Measurements from ENCODE around the gene BRCA2. TPM values are rescaled to one million over a fixed set of nuclear protein-coding genes. Genes with fewer than 3 reads are reported as not detected.

Gene BRCA2
- total and polyA plus RNA-seq, 9 of the 15 experiments (the other 6 are each of a cell fraction or from before 2014, with no cell fraction given) = 4.1 to 17.3 (median 5.8) TPM

DNA sequence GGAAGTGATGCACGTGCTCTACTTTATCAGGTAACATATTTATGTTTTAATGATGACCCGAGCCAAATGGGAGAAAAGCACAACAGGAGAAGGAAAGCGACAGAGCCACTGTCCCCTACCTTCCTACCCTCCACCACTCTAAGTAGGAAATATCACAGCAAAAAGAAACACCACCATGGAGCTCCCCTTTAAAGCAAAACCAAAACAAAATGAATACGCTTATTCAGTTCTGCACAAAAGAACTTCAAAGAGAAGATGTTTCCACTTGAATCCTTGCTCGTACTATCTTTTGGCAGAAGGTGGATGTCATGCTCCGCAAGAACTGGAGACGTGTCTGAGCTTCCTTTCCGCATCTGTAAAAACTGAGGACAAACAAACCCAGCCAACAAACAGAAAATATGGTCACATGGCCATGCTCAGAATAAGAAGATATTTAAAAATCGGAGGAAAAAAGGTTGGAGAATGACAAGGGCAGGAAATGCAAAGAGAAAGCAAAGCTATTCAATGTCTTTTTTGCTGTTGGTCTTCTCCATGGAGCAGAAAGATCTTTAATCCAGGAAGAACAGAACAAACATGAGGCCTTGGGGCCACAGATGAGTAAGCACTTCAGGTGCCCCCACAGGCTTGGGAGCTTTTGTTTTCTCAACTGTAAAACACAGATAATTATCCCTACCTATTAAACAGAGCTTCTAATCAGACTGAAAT, 93.1 kb downstream of the BRCA2 start (continued):
- TF ChIP-seq MGA (IDR thresholded peaks at IDR 0.05) (peak; percentile 29; the same call in 1 of the 2 replicates), SNRNP70 (optimal IDR thresholded peaks at IDR 0.05; ENCODE audit: low read depth, low read length) (no peak), ZNF316 (IDR thresholded peaks at IDR 0.05) (peak; percentile 24; the same call in 1 of the 2 replicates), MEIS2 (IDR thresholded peaks at IDR 0.05; ENCODE audit: partially characterized antibody) (no peak), MAFG (tag; conservative IDR thresholded peaks at IDR 0.05) (0 out of 2 replicates have a peak, but pooled peaks have one; percentile 30), SMAD2 (IDR thresholded peaks at IDR 0.05; ENCODE audit: low read depth, low read length) (no peak)
- TF ChIP-seq, protein P1, sequence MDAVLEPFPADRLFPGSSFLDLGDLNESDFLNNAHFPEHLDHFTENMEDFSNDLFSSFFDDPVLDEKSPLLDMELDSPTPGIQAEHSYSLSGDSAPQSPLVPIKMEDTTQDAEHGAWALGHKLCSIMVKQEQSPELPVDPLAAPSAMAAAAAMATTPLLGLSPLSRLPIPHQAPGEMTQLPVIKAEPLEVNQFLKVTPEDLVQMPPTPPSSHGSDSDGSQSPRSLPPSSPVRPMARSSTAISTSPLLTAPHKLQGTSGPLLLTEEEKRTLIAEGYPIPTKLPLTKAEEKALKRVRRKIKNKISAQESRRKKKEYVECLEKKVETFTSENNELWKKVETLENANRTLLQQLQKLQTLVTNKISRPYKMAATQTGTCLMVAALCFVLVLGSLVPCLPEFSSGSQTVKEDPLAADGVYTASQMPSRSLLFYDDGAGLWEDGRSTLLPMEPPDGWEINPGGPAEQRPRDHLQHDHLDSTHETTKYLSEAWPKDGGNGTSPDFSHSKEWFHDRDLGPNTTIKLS (IDR thresholded peaks at IDR 0.05; ENCODE audit: borderline replicate concordance, low read depth) = no peak
- TF ChIP-seq, protein P2, sequence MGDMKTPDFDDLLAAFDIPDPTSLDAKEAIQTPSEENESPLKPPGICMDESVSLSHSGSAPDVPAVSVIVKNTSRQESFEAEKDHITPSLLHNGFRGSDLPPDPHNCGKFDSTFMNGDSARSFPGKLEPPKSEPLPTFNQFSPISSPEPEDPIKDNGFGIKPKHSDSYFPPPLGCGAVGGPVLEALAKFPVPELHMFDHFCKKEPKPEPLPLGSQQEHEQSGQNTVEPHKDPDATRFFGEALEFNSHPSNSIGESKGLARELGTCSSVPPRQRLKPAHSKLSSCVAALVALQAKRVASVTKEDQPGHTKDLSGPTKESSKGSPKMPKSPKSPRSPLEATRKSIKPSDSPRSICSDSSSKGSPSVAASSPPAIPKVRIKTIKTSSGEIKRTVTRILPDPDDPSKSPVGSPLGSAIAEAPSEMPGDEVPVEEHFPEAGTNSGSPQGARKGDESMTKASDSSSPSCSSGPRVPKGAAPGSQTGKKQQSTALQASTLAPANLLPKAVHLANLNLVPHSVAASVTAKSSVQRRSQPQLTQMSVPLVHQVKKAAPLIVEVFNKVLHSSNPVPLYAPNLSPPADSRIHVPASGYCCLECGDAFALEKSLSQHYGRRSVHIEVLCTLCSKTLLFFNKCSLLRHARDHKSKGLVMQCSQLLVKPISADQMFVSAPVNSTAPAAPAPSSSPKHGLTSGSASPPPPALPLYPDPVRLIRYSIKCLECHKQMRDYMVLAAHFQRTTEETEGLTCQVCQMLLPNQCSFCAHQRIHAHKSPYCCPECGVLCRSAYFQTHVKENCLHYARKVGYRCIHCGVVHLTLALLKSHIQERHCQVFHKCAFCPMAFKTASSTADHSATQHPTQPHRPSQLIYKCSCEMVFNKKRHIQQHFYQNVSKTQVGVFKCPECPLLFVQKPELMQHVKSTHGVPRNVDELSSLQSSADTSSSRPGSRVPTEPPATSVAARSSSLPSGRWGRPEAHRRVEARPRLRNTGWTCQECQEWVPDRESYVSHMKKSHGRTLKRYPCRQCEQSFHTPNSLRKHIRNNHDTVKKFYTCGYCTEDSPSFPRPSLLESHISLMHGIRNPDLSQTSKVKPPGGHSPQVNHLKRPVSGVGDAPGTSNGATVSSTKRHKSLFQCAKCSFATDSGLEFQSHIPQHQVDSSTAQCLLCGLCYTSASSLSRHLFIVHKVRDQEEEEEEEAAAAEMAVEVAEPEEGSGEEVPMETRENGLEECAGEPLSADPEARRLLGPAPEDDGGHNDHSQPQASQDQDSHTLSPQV (IDR thresholded peaks at IDR 0.05) = peak; percentile 59
